ENCODE results near the gene TEFM.
"Not testable (repeated sequence)": the region's sequence is repeated elsewhere in the genome, so short reads cannot be mapped to it uniquely, and the experiment has no call there.

The TEFM gene

GRCh38 chr17:30950189-30950588, 44.2 kb upstream of the TEFM start:
- DNase-seq (ENCODE audit: extremely low spot score), result no peak
- TF ChIP-seq NFRKB (IDR thresholded peaks at IDR 0.05), result no peak
- no peak for TF ChIP-seq HDGF (IDR thresholded peaks at IDR 0.05; ENCODE audit: borderline replicate concordance)
- no peak for TF ChIP-seq BHLHE40 (IDR thresholded peaks at IDR 0.05; ENCODE audit: borderline replicate concordance)
- TF ChIP-seq TARDBP (IDR thresholded peaks at IDR 0.05), result no peak
- TF ChIP-seq L3MBTL2 (conservative IDR thresholded peaks at IDR 0.05), result no peak
- TF ChIP-seq FOXA1 (IDR thresholded peaks at IDR 0.05), result no peak
- TF ChIP-seq SUZ12 (IDR thresholded peaks at IDR 0.05), result no peak
- TF ChIP-seq FOXK2 (IDR thresholded peaks at IDR 0.05), result no peak
- TF ChIP-seq SP1 (IDR thresholded peaks at IDR 0.05), result no peak
- no peak for TF ChIP-seq FOXM1 (IDR thresholded peaks at IDR 0.05; ENCODE audit: borderline replicate concordance)
- TF ChIP-seq LEF1 (IDR thresholded peaks at IDR 0.05; ENCODE audit: borderline replicate concordance), result no peak
- TF ChIP-seq, protein P1, sequence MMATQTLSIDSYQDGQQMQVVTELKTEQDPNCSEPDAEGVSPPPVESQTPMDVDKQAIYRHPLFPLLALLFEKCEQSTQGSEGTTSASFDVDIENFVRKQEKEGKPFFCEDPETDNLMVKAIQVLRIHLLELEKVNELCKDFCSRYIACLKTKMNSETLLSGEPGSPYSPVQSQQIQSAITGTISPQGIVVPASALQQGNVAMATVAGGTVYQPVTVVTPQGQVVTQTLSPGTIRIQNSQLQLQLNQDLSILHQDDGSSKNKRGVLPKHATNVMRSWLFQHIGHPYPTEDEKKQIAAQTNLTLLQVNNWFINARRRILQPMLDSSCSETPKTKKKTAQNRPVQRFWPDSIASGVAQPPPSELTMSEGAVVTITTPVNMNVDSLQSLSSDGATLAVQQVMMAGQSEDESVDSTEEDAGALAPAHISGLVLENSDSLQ (IDR thresholded peaks at IDR 0.05), result no peak
- TF ChIP-seq ELF4 (IDR thresholded peaks at IDR 0.05), result no peak
- no peak for TF ChIP-seq CTBP1 (IDR thresholded peaks at IDR 0.05; ENCODE audit: borderline replicate concordance)
- TF ChIP-seq ARNT (IDR thresholded peaks at IDR 0.05), result no peak
- TF ChIP-seq ZNF384 (IDR thresholded peaks at IDR 0.05), result no peak
- POLR2A ChIA-PET, result interaction anchor here (0.5 kb wide), 1 partner anchor 1380 kb away, joined by 3 read pairs; no protein-coding TSS in a partner anchor
- CTCF ChIA-PET, result interaction anchor here (0.6 kb wide), 1 partner anchor 66 kb away, joined by 3 read pairs; no protein-coding TSS in a partner anchor

DNA sequence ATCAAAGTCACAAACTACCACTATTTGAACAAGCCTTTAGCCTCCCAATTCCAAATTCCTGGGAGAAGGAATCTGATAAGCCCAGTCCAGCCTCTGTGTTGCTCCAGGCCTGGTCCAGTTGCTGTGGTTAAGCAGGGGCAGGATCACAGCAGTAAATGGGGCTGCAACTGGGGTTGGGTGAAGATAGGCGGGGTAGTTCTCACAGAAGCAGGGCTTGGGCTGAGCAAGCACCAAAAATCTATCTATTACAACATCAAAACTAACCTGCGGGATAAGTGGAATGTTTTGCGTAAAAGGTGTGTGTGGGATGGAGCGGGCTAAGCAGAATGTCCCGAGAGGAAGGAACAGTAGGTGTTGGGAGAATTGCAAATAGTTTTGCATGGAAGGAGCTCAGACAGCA, 41.8 kb upstream of the TEFM start:
- CTCF ChIA-PET, result no interaction called here
- POLR2A ChIA-PET, result interaction anchor here (0.7 kb wide), 1 partner anchor 21 kb away, joined by 3 read pairs; no protein-coding TSS in a partner anchor

GRCh38 chr17:30942308-30943079, 36.5 kb upstream of the TEFM start:
- no peak for DNase-seq (ENCODE audit: extremely low spot score)
- no peak for TF ChIP-seq SUZ12 (IDR thresholded peaks at IDR 0.05)
- POLR2A ChIA-PET, result no interaction called here
- CTCF ChIA-PET, result no interaction called here

More for the DNA sequence above, 41.8 kb upstream of the TEFM start:
- TF ChIP-seq L3MBTL2 (conservative IDR thresholded peaks at IDR 0.05) (no peak), SP1 (IDR thresholded peaks at IDR 0.05) (no peak), BHLHE40 (IDR thresholded peaks at IDR 0.05; ENCODE audit: borderline replicate concordance) (no peak), CTBP1 (IDR thresholded peaks at IDR 0.05; ENCODE audit: borderline replicate concordance) (no peak)
- no peak for DNase-seq (ENCODE audit: extremely low spot score)

GRCh38 chr17:30939051-30939689, 33.1 kb upstream of the TEFM start:
- ChIA-PET POLR2A (no interaction called here), CTCF (no interaction called here)
- TF ChIP-seq ELF4 (IDR thresholded peaks at IDR 0.05) (no peak), LEF1 (IDR thresholded peaks at IDR 0.05; ENCODE audit: borderline replicate concordance) (no peak), ZNF384 (IDR thresholded peaks at IDR 0.05) (no peak), FOXK2 (IDR thresholded peaks at IDR 0.05) (no peak), FOXA1 (IDR thresholded peaks at IDR 0.05) (no peak)
- DNase-seq (ENCODE audit: extremely low spot score), result no peak

DNA sequence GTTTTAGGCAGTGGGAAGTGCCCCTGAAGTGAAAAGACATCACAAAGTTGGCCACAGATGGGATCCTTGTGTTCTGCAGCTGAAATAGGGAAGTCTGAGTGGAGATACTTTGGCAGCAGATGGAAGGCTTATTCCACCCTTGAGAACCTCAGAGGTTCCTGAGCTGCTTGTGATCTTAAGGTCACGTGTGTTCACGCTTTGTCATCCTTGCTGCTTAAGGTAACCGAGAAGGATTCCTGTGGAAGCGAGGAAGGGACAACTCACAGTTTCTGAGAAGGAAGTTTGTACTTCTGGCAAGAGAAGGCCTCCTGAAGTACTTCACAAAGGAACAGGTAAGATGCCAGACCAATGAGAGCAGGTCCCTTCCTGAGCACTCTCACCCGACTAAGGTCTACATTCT, 27.9 kb upstream of the TEFM start:
- ChIA-PET CTCF (no interaction called here), POLR2A (no interaction called here)
- no peak for DNase-seq (ENCODE audit: extremely low spot score)
- no peak for TF ChIP-seq ELF4 (IDR thresholded peaks at IDR 0.05)
- no peak for TF ChIP-seq NFRKB (IDR thresholded peaks at IDR 0.05)
- TF ChIP-seq, protein P1 (IDR thresholded peaks at IDR 0.05), result no peak
- TF ChIP-seq TARDBP (IDR thresholded peaks at IDR 0.05), result no peak
- TF ChIP-seq ARNT (IDR thresholded peaks at IDR 0.05), result no peak
- no peak for TF ChIP-seq FOXK2 (IDR thresholded peaks at IDR 0.05)
- no peak for TF ChIP-seq LEF1 (IDR thresholded peaks at IDR 0.05; ENCODE audit: borderline replicate concordance)
- TF ChIP-seq SUZ12 (IDR thresholded peaks at IDR 0.05), result no peak
- no peak for TF ChIP-seq CTBP1 (IDR thresholded peaks at IDR 0.05; ENCODE audit: borderline replicate concordance)
- TF ChIP-seq ZNF384 (IDR thresholded peaks at IDR 0.05), result no peak
- no peak for TF ChIP-seq FOXA1 (IDR thresholded peaks at IDR 0.05)
- TF ChIP-seq SP1 (IDR thresholded peaks at IDR 0.05), result no peak
- TF ChIP-seq L3MBTL2 (conservative IDR thresholded peaks at IDR 0.05), result no peak
- TF ChIP-seq BHLHE40 (IDR thresholded peaks at IDR 0.05; ENCODE audit: borderline replicate concordance), result no peak
- no peak for TF ChIP-seq FOXM1 (IDR thresholded peaks at IDR 0.05; ENCODE audit: borderline replicate concordance)

- POLR2A ChIA-PET, result interaction anchor here (1.2 kb wide), 1 partner anchor 40 kb away, joined by 3 read pairs; no protein-coding TSS in a partner anchor
- not testable (repeated sequence) for DNase-seq (ENCODE audit: extremely low spot score)
- CTCF ChIA-PET, result interaction anchor here (0.7 kb wide), 1 partner anchor 9 kb away, joined by 4 read pairs; no protein-coding TSS in a partner anchor
These were observed 25.5 kb upstream of the TEFM start for GRCh38 chr17:30931582-30931981.

GRCh38 chr17:30930495-30930894, 24.5 kb upstream of the TEFM start:
- no peak for TF ChIP-seq BHLHE40 (IDR thresholded peaks at IDR 0.05; ENCODE audit: borderline replicate concordance)
- no peak for TF ChIP-seq ARNT (IDR thresholded peaks at IDR 0.05)
- TF ChIP-seq HDGF (IDR thresholded peaks at IDR 0.05; ENCODE audit: borderline replicate concordance), result no peak
- TF ChIP-seq FOXA1 (IDR thresholded peaks at IDR 0.05), result no peak
- TF ChIP-seq CTBP1 (IDR thresholded peaks at IDR 0.05; ENCODE audit: borderline replicate concordance), result no peak
- TF ChIP-seq, protein P1 (IDR thresholded peaks at IDR 0.05), result no peak
- no peak for TF ChIP-seq FOXM1 (IDR thresholded peaks at IDR 0.05; ENCODE audit: borderline replicate concordance)
- no peak for TF ChIP-seq FOXK2 (IDR thresholded peaks at IDR 0.05)
- no peak for TF ChIP-seq ELF4 (IDR thresholded peaks at IDR 0.05)
- TF ChIP-seq SUZ12 (IDR thresholded peaks at IDR 0.05), result no peak
- TF ChIP-seq ZNF384 (IDR thresholded peaks at IDR 0.05), result no peak
- no peak for TF ChIP-seq L3MBTL2 (conservative IDR thresholded peaks at IDR 0.05)
- no peak for TF ChIP-seq NFRKB (IDR thresholded peaks at IDR 0.05)
- TF ChIP-seq LEF1 (IDR thresholded peaks at IDR 0.05; ENCODE audit: borderline replicate concordance), result no peak
- no peak for TF ChIP-seq SP1 (IDR thresholded peaks at IDR 0.05)
- TF ChIP-seq TARDBP (IDR thresholded peaks at IDR 0.05), result no peak
- ChIA-PET POLR2A (interaction anchor here (0.6 to 0.9 kb wide), 2 partner anchors 13 to 38 kb away, joined by 3 to 4 read pairs; no protein-coding TSS in a partner anchor), CTCF (no interaction called here)

DNA sequence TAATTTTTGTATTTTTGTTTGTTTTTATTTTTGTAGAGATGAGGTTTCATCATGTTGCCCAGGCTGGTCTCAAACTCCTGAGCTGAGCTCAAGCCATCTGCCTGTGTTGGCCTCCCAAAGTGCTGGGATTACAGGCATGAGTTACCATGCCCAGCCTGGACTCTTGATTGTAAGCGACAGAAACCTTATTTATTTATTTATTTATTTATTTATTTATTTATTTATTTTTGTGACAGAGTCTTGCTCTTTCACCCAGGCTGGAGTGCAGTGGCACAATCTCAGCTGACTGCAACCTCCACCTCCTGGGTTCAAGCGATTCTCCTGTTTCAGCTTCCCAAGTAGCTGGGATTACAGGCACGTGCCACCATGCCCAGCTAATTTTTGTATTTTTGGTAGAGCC, 23.8 kb upstream of the TEFM start:
- DNase-seq (ENCODE audit: extremely low spot score); CTCF ChIA-PET: not testable (repeated sequence)
- POLR2A ChIA-PET, result interaction anchor here (0.9 kb wide), 1 partner anchor 13 kb away, joined by 3 read pairs; no protein-coding TSS in a partner anchor

More at GRCh38 chr17:30930495-30930894, 24.5 kb upstream of the TEFM start:
- no peak for DNase-seq (ENCODE audit: extremely low spot score)

Data from HEK293T (cell line).